Measurements from ENCODE around the gene NAA80.
A peak's percentile ranks its signal among the peaks of the same experiment; 100 is the strongest.
"Not testable (repeated sequence)": the region's sequence is repeated elsewhere in the genome, so short reads cannot be mapped to it uniquely, and the experiment has no call there.

NAA80 gene

DNA sequence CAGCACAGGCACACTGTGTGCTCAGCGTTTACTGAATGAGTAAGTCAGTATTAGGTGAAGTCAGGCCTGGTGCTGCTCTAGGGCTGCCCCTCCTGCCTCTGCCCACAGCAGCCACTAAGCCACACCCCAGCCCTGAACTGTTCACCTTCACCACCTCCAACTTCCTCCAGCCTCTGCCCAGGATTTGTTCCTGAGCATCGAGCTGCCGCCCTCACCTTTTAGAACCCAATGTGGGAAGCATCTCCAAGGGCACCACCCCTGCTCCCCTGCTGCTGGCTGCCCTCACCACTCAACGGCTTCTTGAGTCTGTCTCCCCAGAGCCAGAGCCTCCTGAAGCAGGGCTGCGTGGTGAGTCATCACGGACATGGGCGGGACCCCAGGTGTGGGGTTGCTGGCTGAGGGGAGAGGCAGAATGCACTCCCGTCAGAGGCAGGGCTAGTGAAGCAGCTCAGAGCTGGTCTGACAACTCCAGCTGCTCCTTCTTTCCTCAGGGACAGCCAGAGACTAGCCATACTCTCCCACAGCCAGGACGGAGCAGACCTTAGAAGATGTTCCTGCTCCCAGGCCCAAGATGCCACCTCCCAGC lies 17.5 kb upstream of the NAA80 start:
- FAIRE-seq (peak; percentile 94), DNase-seq (ENCODE audit: low spot score) (peak; percentile 90)

DNA sequence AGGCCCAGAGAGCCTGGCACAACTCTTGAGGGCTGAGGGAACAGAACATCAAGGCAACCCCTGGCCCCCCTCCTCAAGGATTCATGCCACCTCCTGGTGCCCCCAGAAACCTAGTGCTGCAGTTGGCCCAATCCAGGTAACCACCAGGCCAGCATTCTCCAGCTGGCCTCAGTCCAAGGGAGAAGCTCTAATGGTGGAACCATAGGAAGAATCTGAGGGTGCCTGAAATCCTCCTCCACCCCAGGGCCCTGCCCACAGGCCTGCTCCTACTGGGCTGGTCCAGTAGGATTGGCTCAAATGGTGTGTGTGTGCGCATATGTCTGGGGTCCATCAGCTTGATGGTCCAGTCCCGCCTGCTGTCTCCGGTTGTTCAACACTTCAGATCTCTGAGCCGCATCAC lies 15.6 kb upstream of the NAA80 start:
- FAIRE-seq (no peak), DNase-seq (ENCODE audit: low spot score) (no peak)

DNA sequence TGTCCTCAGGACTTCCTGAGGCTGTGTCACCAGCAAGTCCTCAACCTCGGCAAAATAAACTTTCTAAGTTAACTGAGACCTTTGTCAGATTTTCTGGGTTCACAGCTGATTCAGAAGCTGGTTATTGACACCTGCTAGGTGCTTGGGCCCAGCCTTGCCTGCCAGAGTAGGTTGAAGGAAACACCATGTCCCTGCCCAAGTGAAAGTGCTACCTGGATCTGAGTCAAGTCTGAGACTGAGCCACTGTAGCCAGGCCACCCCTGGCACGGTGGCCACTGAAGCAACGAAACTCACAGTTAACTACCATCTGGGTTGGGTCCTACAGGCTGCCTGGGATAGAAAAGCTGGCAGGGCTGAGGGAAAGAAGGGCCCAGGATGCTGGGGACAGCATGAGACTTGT lies 15.1 kb upstream of the NAA80 start:
- FAIRE-seq (no peak), DNase-seq (ENCODE audit: low spot score) (no peak)

DNA sequence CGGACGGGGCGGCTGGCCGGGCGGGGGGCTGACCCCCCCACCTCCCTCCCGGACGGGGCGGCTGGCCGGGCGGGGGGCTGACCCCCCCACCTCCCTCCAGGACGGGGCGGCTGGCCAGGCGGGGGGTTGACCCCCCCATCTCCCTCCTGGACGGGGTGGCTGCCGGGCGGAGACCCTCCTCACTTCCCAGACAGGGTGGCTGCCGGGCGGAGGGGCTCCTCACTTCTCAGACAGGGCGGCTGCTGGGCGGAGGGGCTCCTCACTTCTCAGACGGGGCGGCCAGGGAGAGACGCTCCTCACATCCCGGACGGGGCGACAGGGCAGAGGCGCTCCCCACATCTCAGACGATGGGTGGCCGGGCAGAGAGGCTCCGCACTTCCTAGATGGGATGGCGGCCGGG lies 12.8 kb upstream of the NAA80 start:
- not testable (repeated sequence) for FAIRE-seq

DNA sequence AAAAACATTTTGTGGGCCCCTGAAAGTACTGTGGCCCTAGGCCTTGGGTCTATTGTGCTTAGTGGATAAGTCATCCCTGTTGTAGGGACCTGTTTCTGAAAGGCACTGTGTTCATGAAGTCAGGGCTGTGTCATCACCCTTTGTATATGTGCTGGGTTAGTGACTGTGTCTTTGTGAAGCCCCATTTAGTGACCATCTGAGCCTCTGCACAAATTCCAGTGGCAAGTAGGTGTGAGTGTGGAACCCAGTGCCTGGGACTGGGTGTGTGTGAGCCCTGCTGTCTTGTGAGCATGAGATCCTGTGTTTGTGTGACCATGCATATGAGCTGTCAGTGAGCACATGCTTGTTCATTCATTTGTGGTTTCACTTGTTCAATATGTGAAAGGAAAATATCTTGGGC lies 5.4 kb upstream of the NAA80 start:
- DNase-seq (ENCODE audit: low spot score) = no peak
- no peak for FAIRE-seq

More for the DNA sequence above, 12.8 kb upstream of the NAA80 start:
- DNase-seq (ENCODE audit: low spot score) = not testable (repeated sequence)

DNA sequence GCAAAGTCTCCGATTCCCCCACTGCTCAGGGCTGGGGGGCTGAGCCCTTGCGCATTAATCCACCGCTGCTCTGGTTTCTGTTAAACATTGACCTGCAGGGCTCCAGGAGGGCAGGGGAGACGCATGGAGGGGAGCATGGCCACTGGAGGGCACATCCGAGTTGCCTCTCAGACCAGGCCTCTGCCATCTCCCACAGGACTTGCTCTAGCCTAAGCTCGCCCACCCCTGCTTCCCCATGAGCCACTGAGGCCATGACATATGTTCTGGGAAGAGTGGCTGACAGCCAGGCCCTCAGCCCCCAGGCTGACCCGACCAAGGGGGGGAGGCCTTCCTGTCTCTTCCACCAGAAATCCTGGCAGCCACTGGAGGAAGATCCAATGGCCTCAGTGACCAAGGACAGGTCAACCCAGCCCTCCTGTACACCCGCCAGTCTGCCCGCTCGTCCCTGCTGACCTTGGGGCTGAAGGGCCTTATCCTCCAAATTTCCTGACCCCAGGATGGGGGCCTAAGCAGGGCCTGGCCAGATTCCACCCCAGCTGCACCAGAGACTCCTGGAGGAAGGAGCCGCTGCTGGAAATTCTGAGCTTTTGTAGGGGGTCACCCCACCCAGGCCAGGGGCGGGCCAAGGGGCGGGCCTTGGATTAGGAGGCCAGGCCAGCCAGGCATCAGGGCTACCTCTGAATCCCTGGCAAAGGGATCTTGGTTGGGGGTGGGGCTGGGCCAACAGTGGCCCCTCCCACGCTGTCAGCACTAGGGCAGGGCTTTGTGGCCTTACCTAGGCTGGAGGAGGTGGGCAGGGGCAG lies 4.0 kb upstream of the NAA80 start, which contains the start of gene HYAL1:
Gene HYAL1, minus strand, starts transcription at position 562 of the 803 bp plus-strand sequence. CDS start 618 bp downstream, outside the sequence.
- no peak for DNase-seq (ENCODE audit: low spot score)
- FAIRE-seq = no peak

DNA sequence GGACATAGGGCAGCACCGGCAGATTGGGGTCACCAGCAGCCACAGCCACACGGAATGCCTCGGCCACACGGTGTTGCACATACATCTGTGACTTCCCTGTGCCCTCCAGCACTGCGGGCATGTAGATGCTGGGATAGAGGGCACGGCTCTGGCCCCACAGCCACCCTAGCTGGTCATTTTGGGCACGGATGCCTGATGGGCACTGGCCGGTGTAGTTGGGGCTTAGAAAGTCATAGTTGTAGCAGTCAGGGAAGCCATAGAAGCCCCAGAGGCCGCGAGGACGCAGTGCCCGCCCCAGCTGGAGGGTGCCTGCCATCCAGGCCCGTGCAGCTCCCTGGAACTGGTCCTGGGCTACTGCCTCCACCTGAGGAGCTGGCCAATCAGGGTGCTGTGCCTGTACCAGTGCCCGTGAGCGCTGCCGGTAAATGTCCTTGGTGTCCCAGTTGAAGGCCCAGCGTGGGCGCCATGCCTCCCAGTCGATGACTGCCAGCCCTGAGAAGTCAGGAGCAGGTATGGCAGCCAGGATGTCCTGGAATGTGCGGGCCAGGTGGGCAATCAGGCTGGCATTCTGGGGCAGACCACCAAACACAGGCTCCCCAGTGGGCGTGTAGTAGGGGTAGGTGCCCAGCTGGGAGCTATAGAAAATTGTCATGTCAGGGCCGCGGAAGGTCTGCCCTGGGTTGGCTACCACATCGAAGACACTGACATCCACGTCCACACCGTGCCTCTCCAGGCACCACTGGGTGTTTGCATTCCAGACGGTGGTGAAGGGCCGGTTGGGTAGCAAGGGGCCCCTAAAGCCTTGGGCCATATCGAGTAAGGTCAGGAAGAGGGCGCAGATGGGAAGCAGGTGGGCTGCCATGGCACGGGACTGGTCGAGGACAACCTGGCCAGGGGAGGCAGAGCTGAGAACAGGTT lies 3.1 kb upstream of the NAA80 start:
- DNase-seq (ENCODE audit: low spot score) (no peak), FAIRE-seq (no peak)

DNA sequence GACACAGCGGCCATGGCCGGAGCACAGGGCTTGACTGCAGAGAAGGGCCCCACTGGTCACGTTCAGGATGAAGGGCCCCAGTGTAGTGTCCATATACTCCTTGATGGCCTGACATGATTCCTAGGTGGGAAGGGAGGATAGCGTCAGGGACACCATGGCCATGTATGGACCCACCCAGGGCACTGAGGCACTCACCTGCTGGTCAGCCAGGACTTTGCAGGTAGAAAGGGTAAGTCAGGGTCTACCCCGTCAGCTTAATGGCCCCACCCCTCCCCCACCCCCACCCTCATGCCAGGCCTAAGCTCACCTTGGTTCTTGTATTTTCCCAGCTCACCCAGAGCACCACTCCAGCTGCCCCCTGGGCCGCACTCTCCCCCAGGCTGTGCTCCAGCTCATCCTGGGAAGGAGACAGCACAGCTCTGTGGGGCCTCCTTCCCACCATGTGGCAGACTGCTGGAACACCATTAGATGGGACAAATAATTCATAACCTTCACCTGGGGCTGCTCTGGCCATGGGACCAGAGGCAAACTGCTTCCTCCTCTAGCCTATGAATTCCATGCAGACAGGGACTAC lies 1.6 kb upstream of the NAA80 start:
- DNase-seq (ENCODE audit: low spot score) = no peak
- no peak for FAIRE-seq

DNA sequence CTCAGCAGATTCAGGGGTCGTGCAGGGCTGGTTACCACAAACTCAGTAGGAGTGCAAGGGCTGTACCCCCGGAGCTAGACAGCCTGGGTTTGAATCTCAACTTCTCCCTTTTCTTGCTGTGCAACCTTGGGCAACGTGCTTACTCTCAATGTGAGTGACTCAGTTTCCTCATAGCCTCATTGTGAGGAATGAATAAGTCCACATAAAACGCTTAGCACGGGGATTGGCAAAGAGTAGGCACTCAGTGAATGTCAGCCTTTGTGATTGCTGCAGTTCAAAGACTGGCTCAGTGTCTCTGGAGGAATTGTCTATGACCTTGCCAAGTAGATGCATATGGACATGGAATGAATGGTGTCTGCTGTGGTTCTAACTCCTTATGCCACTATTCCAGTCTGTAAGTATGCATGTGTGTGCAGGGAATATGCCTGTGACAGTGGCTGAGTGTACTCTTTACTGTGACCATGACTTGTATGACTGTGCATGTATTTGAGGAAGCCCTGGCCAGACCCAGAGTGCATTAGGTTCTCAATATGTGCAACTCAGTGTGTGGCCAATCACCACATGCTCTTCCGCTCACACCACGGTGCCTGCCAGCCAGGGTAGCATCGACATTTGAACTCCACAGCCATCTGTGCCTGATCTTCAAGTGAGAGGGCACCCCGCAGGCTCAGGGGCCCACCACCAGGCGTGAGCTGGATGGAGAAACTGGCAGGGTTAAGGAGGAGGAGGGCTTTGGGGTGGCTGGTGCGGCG lies 900 bp upstream of the NAA80 start:
- FAIRE-seq = peak; percentile 20
- no peak for DNase-seq (ENCODE audit: low spot score)

DNA sequence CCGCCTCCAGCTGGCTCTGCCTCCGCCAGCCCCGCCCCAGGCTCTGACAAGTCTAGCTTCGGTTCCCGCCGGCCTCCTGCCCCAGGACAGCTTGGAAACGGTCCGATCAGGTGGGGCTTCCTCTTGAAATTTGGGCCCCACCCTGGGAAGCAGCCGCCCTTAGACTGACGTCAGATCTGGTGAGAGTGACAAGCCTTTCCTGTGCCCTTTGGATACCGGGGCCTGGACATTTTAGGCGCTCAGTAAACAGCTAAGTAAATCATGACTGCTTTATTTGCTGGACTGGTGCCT lies 378 bp upstream of the NAA80 start:
- no peak for FAIRE-seq

DNA sequence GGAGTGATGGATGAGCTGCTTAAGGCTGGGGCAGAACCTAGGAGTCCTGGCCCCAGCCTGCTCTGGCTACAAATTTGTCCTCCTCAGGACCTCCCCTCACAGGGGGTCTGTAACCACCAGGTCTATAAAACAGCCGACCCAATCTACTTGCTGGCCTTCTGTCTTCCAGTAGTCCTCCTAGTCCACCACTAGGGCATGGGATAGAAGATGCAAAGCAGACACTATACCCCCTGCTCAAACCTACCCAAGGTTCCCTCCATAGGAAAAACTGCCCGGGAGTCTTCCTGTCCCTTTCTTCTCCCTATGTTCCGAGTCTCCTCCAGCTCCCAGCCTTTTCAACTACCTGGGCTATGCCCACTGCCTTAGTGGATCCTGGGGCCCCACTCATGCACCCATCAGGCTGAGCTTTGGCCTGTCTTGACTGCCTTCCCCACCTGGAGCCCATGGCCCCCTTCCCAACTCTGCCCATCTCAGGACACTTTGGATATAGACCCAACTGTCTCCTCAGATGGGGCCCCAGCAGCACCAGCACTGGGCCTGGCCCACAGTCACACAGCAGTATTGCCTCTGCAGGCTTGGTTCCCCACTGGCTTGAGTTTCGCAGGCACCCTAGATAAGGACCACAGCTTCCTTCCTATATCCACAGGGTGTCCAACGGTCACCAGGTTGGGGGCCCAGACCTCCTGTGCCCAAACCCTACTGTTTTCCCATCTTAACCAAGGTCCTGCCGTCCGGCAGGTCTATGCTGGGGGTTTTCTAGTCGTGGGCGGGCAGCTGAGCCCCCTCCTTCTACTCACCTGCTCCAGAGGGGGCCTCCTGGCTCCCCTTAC lies 1.1 kb downstream of the NAA80 start:
- DNase-seq (ENCODE audit: low spot score) (no peak), FAIRE-seq (no peak)

More for the DNA sequence above, 378 bp upstream of the NAA80 start:
- no peak for DNase-seq (ENCODE audit: low spot score)

DNA sequence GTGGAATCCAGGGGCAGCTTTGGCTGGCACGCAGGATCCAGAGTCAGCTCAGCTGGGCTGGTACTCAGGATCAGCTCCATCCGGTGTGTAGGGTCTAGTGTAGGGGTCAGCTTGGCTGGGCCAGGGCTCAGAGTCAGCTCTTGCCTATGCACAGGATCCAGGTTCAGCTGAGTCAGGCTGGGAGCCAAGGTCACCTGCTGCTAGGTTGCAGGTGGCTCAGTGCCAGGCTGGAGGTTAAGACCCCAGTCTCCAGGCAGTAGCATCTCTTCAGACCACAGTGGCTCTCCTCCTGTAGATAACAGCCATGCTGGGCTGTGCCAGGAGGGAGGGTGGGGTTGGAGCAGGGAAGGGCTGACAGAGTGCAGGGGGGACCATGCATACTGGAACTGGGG lies 1.8 kb downstream of the NAA80 start:
- FAIRE-seq (no peak), DNase-seq (ENCODE audit: low spot score) (no peak)

DNA sequence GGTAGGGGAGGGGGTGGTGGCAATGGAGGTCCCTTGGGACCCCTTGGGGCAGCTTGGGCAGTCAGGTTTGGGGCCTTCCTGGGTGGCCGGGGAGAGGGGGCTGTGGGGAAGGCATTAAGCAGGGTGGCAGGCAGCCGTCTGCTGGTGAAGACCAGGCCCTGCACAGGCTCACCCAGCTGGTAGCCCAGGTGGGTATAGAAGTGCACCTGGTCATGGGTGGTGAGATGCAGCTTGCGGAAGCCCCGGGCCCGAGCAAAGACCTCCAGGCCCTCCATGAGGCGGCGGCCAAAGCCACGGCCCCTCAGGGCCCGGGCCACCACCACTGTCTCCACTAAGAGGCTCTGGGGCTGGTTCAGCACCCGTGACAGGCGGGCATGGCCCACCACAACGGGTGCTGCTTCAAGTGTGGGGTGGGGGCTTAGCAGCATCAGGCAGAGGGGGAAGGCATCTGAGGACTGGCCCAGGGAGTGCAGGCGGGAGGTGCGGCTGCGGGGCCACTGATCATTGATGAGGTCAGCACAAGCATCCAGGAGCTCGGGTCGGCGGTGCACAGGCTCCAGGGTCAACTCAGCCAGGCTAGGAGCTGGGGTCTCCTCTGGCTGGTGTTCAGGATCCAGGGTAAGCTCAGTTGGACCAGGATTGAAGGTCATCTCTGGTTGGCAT lies 2.4 kb downstream of the NAA80 start:
- no peak for FAIRE-seq
- DNase-seq (ENCODE audit: low spot score) = no peak

DNA sequence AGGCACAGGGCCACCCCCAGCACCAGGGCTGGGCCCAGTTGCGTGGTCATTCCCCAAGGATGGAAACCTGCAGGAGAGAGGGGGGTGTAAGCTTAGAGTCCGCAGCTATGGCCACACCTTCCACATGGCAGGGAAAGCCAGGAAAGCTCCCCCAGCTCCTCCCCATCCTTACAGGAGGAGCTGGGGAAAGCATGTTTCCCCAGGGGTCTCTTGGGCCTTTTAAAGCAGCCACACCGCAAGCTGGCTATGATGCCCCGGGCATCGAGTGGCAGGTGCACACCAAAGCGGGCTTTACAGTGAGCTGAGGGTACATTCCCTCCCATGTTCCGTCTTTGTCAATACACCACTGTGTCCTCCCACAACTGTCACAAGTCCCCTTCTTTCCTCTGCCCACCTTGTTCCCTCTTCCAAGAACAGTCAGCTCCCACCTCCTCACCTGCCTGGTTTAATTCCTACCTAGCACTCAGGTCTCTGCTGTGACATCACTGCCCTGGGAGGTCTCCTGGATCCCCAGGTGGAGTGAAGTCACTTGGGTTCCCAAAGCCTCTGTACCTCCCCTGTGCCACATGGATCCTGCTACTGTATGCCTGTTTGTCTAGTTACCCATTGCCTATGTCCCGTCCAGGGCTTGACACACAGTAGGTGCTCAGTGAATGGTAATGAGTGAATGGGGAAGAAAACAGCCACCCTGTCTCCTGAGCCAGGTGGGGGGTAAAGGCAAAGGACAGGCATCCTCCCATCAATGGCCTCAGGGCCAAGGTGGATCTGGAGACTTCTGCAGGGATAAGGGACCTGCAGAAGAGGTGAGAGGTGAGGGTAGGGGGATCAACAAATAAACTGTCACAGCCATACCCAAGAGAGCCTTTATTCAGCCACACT lies 3.4 kb downstream of the NAA80 start:
- DNase-seq (ENCODE audit: low spot score) = no peak
- FAIRE-seq = no peak

DNA sequence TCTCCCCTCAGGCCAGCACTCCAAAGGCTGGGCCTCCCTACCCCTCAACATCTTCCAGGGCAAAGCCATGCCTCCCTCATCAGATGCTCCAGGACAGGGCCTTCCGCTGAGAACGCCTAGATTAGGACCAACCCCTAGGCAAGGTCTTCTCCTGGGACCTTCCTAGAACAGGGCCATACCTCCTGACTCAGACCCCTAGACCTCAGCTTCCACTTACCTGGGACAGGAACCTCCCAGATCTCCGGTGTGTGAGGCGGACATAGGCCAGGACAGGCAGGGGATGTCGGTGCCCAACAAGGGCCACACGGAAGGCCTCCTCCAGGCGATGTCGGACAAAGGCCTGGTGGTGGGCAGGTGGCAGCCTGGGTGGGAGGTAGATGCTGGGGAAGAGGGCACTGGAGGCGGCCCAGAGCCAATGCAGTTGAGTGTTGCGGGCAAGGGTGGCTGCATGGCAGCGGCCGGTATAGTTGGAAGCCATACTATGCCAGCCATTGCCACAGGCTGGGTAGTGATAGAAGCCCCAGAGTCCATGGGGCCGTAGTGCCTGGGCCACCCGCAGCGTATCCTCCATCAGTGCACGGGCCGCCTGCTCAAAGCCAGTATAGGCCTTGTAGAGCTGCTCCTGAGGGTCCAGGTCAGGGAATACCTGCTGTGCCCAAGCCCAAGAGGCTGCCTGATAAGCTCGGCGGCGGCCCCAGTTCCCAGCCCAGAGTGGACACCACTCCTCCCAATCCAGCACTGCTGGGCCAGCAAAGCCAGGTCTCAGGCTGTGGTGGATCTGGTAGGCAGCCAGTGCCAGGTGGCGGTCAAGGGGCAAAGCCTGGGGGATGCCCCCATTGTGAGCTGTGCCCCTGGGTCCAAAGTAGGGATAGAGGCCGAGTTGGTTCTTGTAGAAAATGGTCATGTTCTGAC lies 4.5 kb downstream of the NAA80 start:
- FAIRE-seq = no peak
- no peak for DNase-seq (ENCODE audit: low spot score)

DNA sequence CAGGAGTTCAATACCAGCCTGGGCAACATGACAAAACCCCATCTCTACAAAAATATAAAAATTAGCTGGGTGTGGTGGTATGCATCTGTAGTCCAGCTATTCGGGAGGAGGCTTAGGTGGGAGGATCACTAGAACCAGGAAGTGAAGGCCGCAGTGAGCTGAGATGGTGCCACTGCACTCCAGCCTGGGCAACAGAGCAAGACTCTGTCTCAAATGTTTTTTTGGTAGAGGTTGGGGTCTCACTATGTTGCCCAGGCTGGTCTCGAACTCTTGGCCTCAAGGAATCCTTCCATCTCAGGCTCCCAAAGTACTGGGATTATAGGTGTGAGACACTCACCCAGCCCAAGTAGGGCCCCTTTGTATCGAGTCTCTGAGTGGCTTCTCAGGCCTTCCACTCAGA lies 5.1 kb downstream of the NAA80 start:
- DNase-seq (ENCODE audit: low spot score) (no peak), FAIRE-seq (no peak)

DNA sequence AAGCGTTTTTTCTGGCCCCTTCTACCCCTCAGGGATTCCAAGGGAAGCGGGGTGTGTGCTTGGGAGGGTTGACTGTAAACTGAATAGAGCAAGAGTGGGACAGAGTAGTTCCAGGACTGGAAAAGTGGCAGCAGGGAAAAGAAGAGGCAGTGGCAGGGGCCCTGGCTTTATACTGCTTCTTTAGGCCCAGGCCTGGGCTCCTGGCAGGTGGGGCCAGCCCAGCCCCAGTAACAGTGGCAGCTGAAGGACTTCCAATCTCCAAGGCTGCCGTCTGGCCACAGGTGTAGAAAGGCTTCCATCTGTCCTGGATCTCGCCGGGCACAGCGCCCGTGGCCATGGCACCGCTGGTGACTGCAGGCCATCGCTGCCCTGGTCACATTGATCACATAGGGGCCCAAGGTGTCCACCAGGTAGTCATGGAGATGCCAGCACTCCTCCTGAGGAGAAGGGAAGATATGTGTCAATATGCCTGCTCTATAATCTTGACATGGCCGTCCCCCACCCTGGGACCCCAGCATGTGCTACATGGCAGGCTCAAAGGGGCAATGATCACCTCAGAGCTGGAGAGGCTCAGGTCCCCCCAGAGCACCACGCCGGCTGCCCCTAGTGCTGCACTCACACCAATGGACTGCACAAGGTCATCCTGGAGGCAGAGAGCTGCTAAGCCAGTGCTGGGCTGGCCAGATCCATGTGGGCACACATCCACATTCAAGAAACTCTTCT lies 6.0 kb downstream of the NAA80 start:
- DNase-seq (ENCODE audit: low spot score) = no peak
- peak; percentile 32 for FAIRE-seq
